Measurements from ENCODE around the gene RERE. TPM values are rescaled to one million over a fixed set of nuclear protein-coding genes. Genes with fewer than 3 reads are reported as not detected.

Gene RERE
- total and polyA plus RNA-seq, 2 experiments from 2014 or later = 39.8 to 62.8 TPM

GRCh38 chr1:8423692-8424538, 393.5 kb downstream of the RERE start:
- peaks cover 76% of the 10 kb centered on the region for H3K79me2 ChIP-seq
- peak overlapping the region; percentile 99 for H3K27ac ChIP-seq
- TF ChIP-seq EZH2 (IDR thresholded peaks at IDR 0.05; ENCODE audit: borderline replicate concordance) (no peak), EZH2phosphoT487 (IDR thresholded peaks at IDR 0.05; ENCODE audit: low read depth, severe bottlenecking, unreplicated experiment) (no peak), CTCF (IDR thresholded peaks at IDR 0.05; ENCODE audit: poor library complexity) (peak; percentile 3)
- peaks cover 29% of the 10 kb centered on the region for H3K4me1 ChIP-seq (ENCODE audit: insufficient read depth)
- peak; percentile 85 for DNase-seq (ENCODE audit: low spot score)
- no peaks in the 10 kb centered on the region for H3K27me3 ChIP-seq
- H3K36me3 ChIP-seq (replicated peaks; ENCODE audit: insufficient read depth, low read depth) = no peaks in the 10 kb centered on the region
- H3K4me3 ChIP-seq = peak overlapping the region; percentile 75
- no peaks in the 10 kb centered on the region for H3K9me3 ChIP-seq (ENCODE audit: low read depth)
- WGBS (ENCODE audit: low lambda C conversion rate, missing lambda C conversion rate) = 3% methylated on average over 22 of the region's 79 CpGs
- no peaks in the 10 kb centered on the region for H3K9me2 ChIP-seq (replicated peaks; ENCODE audit: insufficient read depth)
- peak overlapping the region; percentile 10 for H2AFZ ChIP-seq
- H4K20me1 ChIP-seq (ENCODE audit: insufficient read depth, poor library complexity, severe bottlenecking) = peaks cover 20% of the 10 kb centered on the region
- peak overlapping the region; percentile 82 for H3K4me2 ChIP-seq

- Histone ChIP-seq H3K9me2 (replicated peaks; ENCODE audit: insufficient read depth) (no peaks in the 10 kb centered on the region), H3K36me3 (replicated peaks; ENCODE audit: insufficient read depth, low read depth) (no peaks in the 10 kb centered on the region), H4K20me1 (ENCODE audit: insufficient read depth, poor library complexity, severe bottlenecking) (peaks cover 24% of the 10 kb centered on the region), H3K4me3 (peak overlapping the region; percentile 75), H3K27me3 (no peaks in the 10 kb centered on the region), H3K4me2 (peak overlapping the region; percentile 77), H3K79me2 (peaks cover 77% of the 10 kb centered on the region), H2AFZ (peak overlapping the region; percentile 14), H3K27ac (peak overlapping the region; percentile 99), H3K4me1 (ENCODE audit: insufficient read depth) (peaks cover 35% of the 10 kb centered on the region), H3K9me3 (ENCODE audit: low read depth) (no peaks in the 10 kb centered on the region)
- TF ChIP-seq EZH2phosphoT487 (IDR thresholded peaks at IDR 0.05; ENCODE audit: low read depth, severe bottlenecking, unreplicated experiment) (no peak), EZH2 (IDR thresholded peaks at IDR 0.05; ENCODE audit: borderline replicate concordance) (no peak), CTCF (IDR thresholded peaks at IDR 0.05; ENCODE audit: poor library complexity) (no peak)
- WGBS (ENCODE audit: low lambda C conversion rate, missing lambda C conversion rate) = 2% methylated on average over 21 of the region's 33 CpGs
- no peak for DNase-seq (ENCODE audit: low spot score)
Observed at GRCh38 chr1:8423269-8423691, 394.2 kb downstream of the RERE start.

- DNase-seq (ENCODE audit: low spot score) = peak; percentile 40
- Histone ChIP-seq H3K79me2 (peaks cover 77% of the 10 kb centered on the region), H3K4me3 (peak overlapping the region; percentile 75), H3K4me1 (ENCODE audit: insufficient read depth) (peaks cover 39% of the 10 kb centered on the region), H4K20me1 (ENCODE audit: insufficient read depth, poor library complexity, severe bottlenecking) (peaks cover 30% of the 10 kb centered on the region), H3K27ac (peak overlapping the region; percentile 99), H3K4me2 (peak overlapping the region; percentile 77), H2AFZ (peak overlapping the region; percentile 14), H3K36me3 (replicated peaks; ENCODE audit: insufficient read depth, low read depth) (no peaks in the 10 kb centered on the region), H3K9me2 (replicated peaks; ENCODE audit: insufficient read depth) (no peaks in the 10 kb centered on the region), H3K27me3 (no peaks in the 10 kb centered on the region), H3K9me3 (ENCODE audit: low read depth) (no peaks in the 10 kb centered on the region)
- TF ChIP-seq EZH2 (IDR thresholded peaks at IDR 0.05; ENCODE audit: borderline replicate concordance) (no peak), CTCF (IDR thresholded peaks at IDR 0.05; ENCODE audit: poor library complexity) (no peak), EZH2phosphoT487 (IDR thresholded peaks at IDR 0.05; ENCODE audit: low read depth, severe bottlenecking, unreplicated experiment) (no peak)
- 5% methylated on average over 19 of the region's 19 CpGs for WGBS (ENCODE audit: low lambda C conversion rate, missing lambda C conversion rate)
Observed at GRCh38 chr1:8422510-8423268, 394.8 kb downstream of the RERE start.

Data from hepatocyte (in vitro differentiated cells).